ENCODE results near the gene CHTF8.

The CHTF8 gene

DNA sequence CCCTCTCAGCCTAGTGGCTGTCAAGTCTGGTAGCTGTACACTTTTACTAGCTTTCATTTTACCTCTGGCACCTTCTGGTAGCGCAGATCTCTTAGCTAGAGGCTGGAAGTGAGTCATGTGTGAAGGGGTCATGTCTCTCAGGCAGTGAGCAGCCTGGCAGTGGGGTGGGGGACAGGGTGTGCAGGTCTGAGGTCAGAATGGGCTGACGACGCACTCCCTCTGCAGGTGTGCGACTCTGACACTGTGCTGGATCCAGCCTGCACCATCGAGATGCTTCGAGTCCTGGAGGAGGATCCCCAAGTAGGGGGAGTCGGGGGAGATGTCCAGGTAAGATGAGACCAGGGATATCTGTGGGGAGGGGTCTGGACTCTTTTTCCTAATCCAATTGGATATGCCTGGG, 19.2 kb downstream of the CHTF8 start:
- no peak for DNase-seq

DNA sequence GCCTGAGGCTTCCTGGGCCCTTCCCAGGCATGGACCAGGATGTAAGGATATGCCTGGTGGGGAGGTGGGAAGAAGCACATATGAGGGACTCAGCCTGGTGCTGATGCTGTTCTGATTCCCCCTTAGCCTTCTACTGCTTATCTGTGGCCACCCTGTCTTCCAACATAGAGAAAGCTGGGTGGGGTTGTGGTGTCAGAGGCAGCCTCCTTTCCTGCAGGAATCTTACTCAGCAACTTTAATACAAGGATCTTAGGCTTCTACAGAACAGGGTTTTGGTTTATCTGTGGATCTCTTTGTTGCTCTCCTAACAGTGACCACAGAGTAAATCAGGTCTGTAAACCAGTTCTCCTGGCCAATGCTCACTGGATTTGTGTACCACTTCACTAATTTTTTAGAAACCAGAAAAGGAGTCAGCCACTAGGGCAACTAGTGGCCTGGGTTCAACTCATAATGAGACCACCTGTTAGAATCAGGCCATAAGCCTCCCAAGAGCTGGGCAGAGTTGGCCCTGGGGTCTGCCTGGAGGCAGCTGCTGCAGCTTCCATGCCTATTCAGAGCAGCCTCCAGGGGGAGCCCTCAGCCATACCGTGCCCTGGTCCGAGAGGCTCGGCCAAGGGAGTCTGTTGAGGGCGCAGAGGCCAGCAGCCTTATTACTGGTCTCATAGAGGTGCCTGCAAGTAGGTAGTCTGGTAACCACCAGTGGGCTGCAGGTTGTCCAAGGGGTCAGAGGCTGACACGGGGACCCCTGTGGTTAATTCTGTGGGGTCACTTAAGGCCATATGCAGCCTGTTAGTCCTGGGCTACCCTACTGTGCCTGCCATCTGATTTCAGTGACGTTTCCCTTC, 19.9 kb downstream of the CHTF8 start:
- DNase-seq, result peak in 5 of 51 donors; percentile 8 to 47 (median 16)

DNA sequence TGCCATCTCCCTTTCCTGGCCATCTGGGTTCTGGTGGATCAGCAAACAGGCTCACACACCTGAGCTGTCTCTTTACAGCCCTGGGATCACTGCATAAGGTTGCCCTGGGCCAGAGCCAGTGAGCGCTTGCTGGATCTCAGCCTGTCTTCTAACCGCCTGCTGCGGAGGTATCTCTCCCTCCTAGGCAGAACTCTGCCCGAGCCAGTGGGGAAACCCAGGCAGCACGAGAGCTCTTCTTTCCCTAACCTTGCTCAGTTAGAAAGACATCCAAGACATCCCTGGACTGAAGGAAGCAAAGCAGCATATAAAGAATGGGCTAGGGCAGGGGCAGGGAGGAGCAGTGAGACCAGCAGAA, 20.5 kb downstream of the CHTF8 start:
- DNase-seq, result no peak

DNA sequence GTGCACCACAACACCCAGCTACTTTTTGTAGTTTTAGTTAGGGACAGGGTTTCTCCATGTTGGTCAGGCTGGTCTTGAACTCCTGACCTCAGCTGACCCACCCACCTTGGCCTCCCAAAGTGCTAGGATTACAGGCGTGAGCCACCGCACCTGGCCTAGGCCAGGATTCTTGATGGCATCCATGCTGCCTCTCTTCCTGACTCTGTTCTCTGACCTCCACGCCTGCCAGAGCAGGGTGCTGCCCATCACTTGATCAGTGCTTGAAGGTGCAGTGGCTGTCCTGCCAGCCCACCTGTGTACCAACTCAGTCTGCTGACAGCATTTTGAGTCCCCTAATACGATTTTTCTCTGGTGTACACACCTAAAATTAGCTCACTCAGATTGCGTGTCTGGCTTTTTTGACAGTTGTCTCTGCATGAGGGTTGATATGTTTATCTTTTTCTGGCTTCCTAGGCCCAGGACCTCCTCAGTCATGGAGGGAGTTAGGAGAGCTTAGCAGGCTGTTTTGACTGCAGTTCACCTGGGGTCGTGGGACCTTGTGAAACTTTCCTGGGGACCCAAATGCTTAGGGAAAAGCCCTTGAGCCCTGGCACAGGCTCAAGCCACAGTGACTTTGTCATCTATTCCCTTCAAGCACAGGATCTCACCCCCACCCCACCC, 21.0 kb downstream of the CHTF8 start:
- no peak for DNase-seq

DNA sequence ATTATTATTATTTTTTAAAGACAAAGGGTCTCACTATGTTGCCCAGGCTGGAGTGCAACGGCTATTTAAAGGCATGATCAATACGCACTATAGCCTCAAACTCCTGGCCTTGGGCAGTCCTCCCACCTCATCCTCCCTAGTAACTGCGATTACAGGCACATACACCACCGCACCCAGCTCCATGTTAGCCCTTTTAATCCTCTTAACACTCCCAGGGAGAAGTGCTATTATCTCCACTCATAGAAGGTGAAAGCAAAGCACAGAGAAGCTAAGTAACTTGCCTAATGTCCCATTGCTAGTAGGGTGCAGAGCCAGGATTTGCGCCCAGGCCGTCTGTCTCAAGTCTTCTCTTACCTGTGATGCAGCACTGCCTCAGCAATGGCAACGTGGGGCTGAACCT, 22.0 kb downstream of the CHTF8 start:
- no peak for DNase-seq

DNA sequence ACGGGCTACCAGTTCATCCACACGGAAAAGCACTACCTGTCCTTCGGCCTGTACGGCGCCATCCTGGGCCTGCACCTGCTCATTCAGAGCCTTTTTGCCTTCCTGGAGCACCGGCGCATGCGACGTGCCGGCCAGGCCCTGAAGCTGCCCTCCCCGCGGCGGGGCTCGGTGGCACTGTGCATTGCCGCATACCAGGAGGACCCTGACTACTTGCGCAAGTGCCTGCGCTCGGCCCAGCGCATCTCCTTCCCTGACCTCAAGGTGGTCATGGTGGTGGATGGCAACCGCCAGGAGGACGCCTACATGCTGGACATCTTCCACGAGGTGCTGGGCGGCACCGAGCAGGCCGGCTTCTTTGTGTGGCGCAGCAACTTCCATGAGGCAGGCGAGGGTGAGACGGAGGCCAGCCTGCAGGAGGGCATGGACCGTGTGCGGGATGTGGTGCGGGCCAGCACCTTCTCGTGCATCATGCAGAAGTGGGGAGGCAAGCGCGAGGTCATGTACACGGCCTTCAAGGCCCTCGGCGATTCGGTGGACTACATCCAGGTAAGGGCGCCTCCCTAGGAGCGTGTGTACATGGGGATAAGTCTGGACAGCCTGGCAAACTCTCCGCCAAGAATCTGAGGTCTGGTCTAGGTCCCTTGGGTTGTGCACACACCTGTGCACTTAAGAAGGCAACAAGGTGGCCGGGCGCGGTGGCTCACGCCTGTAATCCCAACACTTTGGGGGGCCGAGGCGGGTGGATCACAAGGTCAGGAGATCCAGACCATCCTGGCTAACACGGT, 22.7 kb downstream of the CHTF8 start:
- no peak for DNase-seq

DNA sequence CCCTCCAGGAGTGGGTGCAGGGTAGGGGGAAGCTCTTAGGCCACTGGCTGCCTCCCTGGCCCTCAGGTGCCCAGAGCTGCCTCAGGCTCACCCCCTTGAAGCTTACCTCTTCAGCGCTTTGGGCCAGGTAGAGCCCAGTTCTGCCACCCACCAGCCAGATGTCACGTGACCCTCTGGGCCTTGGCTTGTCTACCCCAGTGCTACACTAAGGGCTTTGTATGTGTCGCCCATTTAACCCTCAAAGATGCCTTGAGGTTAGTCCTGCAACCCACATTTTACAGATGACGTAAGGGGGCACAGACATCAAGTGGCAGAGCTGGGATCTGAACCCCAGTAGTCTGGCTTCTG, 23.5 kb downstream of the CHTF8 start:
- no peak for DNase-seq

DNA sequence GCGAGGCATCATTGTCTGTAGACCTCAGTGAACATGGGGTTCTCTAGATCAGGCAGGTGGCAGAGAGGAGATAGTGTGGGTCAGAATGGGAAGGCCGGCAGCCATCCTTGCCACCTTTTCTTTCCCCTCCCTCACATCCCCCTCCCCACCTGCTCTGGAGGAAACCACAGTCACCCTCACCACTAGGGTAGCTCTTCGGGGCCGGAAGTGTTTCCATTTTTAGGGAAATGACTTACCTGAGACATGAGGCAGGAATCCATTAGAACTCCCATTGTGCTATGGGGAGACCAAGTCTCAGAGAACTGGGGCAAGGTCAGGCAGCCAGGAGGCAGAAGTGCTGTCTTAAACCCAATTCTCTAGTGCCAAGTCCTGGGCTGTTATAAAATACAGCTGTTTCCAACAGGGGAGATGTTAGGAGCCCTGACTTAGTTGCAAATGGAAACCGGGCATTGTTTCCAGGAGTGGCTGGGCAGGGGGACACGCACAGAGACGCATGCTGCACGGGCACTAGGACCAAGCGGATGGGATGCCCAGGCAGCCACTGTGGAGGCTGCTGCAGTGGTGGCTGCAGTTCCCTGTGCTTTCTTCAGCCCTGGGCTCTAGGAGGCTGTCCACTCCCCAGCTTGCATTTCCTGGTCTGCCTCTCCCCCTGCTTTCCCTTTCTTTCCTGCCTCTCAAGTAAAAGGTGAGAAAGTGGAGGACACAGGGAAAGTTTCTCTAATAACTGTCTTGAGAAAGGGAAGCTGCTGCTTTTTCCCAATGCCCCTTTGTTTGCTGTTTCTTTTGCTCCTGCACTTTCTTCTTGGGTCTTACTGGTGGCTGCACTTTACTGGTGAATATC, 24.1 kb downstream of the CHTF8 start:
- no peak for DNase-seq

DNA sequence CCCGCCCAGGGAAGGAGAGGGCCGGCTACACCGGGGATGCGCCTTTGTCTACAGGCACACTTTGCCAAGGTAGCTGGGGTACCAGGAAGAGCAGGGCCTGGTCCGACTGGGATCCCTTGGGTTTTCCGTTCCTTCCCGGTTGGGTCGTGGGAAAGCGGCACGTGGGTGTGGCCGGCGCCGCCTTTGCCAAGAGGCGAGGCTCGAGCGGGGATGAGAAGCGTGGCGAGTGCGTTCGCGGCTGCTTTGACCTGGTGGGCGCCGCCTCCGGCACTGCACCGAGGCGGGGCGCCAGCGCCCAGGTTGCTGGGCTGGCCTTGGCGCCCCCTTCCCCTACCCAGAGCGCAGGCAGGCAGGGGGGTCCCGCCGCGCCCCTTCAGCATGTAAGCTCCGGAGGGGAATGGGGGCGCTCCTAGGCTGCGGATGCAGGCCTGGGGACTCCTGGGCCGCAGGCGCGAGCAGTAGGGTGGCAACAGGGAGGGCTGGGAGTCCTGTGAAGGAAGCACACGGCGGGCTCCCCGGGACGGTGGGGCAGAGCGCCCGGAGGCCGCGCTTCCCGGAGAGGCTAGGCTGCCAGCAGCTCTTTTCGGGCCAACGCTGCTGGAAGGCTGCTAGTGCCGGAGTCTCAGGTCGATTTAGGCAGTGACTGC, 24.9 kb downstream of the CHTF8 start:
- DNase-seq, result peak in 4 of 51 donors; percentile 15 to 30 (median 22)

DNA sequence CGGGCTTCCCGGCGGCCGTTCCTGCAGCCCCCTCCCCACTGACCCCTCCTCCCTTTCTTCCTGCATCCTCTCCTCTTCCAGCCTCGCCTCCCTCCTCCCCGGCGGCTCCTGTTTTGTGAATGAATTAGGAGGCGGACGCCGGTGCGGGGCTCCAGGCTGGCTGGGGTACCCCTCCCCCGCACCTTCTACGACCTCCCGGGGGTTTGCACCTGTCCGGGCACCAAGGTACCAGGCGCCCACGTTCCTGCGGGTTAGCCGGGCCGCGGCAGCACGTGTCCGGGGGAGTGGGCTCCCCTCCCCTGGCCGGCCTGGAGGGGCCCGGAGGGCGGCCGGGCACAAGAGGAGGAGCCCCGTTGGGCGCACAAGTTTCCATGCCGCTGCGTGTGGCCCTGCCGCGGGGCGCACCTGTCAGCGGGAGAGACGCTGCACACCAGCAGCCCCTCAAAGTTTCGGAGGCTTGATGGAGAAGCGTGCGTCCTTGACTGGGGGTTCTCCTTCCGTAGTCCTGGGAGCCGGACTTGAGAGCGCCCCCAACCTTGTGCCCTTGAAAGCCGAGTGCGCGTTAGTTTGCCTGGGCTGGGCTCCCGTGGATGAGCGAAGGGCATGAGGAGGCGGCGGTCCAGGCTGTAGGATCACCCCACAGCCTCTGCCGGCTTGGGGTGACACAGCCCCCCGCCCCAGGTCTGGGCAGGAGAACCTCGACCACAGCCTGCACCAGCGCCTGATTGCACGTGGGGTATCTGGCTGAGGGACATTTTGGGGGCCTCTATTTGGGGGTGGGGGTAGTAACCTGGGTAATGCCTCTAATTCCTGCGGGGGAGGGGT, 25.7 kb downstream of the CHTF8 start:
- DNase-seq, result no peak

DNA sequence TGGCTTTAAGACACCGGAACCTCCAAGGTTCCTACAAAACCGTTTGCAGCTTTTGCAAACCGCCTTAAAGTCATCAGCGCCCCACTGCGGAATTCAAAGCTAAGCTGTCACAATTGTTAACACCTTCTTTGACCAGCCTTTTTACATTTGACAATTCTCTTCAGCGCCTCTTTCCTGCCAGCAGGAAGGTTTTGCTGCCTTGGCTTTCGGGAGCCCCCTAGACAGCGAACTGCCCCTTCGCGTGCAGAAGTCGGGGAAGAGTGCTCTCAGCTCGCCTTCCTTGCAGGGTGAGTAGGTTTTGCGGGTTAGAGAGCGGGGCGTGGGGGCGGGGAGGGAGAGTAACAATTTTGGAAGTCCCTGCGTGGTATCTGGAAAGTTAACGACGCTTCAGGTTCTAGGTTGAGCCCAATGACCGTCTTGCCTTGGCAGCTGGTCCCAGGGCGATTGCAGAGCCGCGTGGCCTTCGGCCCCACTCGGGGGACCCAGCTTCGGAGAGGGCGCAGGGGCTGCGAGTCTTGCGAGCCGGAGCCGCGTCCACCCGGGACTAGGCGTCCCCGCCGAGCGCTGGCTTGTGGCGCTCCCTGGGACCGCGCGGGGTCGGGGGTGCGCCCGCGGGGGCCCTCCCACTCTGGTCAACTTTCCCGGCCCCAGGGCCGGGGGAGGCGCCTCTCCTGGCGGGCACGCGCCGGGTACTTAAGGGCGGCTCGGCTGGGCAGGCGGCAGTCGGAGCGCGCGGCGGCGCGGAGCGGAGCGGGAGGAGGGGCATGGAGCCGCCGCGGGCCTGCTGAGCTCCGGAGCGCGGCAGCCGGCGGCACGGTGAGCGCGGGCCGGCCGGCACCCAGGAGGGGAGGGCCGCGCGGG, 26.7 kb downstream of the CHTF8 start, which contains the start of gene HAS3:
Gene HAS3 (plus strand): TSS at position 153 of the 861 bp plus-strand sequence. CDS start 3,743 bp downstream, outside the sequence.
- peak in 25 of 51 donors; percentile 9 to 61 (median 28) for DNase-seq

DNA sequence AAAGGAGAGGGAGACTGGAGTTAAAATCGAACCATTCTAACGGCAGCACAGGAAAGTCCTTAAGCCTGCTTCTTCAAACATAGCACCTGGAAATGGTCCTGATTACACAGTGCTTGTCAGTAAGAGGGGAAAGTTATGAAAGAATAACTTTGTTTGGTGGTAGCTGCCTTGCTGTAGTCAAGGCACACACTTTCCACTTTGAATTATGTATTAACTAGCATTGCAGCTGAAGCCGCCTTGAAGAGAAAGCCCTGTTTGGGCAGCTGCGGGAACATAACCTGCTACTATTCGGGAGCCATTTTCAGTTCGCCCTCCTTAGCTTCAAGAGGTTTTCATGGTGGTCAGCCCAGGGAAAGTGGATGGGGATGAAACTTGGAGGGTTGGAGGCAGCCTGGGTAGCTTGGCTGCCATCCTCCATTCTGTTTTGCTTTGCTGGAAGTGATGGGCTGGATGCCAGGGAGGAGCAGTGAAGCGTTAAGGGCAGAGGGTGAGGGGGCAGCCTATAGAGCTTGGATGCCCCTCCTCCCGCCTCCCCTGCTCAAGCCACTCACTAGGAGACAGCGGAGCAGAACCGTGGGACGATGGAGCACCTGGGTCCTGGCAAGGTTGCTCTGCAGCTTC, 32.2 kb downstream of the CHTF8 start:
- no peak for DNase-seq

DNA sequence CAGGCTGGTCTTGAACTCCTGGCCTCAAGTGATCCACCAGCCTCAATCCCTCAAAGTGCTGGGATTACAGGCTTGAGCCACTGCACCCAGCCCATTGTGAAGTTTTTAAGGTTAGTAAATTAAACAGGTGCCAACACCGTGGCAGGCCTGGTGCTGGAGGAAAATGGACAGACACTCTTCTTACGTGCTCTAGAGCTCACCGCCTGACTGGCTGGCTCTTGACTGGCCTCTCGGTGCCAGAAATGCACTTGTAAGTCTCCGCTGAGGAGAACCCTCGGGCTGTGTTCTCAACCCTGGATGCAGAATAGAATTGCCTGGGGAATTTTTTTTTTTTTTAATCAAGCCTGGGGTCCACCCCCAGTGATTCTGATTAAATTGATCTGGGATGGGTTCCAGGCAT, 37.2 kb downstream of the CHTF8 start:
- DNase-seq, result no peak

DNA sequence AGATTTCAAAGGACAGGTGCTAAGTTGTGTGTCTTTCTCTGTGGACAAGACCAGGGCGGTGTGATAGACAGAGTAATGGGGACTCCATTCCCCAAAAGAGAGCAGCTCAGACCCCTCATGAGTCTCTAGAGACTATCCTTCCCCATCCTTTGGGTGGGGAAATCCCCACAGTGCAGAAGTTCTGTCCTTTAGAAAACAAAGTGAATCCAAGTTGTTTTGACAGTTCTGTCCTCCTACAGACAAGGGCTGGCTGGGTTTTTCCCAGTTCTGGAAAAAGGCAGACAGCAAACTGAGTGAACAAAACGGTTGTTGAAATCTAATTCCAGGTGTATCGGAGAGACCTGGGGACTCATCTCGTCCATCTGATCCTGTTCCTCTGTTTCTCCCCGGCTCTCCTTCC, 37.9 kb downstream of the CHTF8 start:
- DNase-seq, result no peak

DNA sequence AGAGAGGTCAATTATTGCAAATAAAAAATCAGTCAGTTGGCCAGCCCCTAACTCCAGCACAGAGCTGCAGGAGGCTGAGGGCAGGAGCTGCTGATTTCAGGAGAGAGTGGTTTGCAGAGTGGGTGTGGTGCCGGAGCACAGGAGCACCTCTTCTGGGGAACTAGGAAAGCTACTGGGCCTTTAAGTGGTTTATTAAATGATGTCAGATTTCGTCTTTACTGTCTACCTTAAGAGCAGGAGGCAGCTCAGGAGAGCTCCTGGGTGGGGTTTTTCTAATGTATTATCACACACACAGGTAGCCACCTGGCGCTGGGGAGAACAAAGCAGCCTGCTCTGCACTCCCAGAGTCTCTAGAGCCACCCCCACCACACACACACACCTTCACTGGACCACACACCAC, 38.4 kb downstream of the CHTF8 start:
- DNase-seq, result no peak

DNA sequence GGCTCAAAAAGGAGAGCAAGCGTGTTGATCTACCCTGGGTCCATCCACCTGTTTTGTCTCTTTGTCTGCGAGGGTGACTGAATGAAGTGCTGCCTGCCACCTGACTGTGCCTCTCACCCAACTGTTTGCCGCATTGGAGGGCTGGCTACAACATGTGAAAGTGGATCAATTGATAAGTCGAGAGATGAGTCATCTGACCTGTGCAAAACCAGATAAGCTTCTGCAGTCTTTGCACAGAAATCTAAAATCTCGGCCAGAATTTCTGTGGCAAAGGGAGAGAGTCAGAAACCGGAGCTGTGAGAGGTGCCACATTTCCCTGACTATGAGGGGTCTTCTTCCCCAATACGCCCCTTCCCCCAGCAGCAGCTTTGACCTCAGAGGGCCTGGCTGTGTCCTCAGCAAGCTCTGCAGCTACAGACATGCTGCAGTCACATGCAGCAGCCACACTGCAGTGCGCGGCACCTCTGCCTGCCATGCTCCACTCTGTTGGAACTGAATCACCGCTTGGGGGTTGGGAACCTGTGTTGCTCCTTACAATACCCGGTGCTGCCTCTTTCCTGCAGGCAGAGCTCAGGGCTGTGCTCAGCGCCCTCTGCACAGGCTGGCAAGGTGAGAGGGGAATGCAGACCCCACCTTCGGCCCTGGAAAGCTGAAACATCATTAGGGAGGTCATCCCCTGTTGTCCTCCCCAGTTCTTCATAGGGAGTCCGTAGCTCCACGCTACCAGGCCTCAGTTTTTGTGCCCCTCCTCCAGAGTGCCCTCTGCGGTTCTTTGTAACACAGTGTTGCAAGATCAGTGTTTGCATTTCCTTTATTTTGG, 43.1 kb downstream of the CHTF8 start:
- peak in 10 of 51 donors; percentile 9 to 39 (median 24) for DNase-seq

DNA sequence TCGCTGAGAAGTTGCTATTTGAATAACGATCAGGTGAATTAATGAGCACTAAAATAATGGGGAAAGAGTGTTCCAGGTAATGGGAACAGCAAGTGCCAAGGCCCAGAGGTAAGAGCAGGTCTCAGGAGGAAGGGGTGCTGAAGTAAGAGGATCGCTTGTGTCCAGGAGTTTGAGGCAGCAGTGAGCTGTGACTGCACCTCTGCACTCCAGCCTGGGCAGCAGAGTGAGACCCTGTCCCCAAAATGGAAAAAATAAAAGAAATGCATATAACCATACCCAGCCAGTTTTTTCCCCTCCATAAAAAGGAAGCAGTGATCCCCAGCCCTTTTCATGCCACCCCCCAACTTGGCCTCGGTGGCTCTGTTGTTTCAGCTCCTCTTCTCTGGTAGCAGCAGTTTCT, 43.7 kb downstream of the CHTF8 start:
- DNase-seq, result no peak

Data from hypothalamus (tissue), 51 donors.